Measurements from ENCODE around the gene CDC42BPB.

Gene CDC42BPB

DNA sequence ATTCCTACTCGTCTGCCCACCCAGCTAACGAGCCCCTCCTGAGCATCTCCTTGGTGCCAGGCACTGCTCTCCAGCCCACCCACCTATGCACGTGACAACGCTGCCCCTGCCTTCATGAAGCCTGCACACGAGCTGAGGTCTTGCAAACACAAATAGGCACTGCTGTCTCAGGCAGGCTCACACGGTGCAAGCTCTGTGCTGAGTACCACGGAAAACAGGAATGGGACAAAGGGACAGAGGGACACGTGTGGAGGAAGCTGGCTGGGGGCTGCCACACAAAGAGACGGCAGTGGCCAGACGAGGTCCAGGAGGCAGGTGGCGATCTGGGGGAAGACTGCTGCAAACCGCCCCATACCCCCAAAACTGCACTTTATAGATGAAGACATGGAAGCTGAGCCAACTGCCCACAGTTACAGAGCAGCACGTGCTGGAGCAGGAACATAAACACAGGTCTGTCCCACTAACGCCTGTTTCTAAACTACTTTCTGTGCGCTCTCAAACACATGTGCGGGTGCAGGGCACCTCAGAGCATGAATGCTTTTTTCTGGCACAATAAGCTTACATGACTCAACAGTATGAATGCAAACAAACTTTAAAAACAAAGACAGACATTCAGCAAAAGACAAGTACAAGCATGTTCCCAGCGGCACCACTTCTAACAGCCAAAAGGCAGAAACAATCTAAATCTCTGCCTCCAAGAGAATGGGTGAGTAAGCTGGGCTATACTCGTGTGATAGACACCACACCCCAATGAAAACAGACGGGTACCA lies 70.4 kb downstream of the CDC42BPB start:
- TF ChIP-seq, protein P1, sequence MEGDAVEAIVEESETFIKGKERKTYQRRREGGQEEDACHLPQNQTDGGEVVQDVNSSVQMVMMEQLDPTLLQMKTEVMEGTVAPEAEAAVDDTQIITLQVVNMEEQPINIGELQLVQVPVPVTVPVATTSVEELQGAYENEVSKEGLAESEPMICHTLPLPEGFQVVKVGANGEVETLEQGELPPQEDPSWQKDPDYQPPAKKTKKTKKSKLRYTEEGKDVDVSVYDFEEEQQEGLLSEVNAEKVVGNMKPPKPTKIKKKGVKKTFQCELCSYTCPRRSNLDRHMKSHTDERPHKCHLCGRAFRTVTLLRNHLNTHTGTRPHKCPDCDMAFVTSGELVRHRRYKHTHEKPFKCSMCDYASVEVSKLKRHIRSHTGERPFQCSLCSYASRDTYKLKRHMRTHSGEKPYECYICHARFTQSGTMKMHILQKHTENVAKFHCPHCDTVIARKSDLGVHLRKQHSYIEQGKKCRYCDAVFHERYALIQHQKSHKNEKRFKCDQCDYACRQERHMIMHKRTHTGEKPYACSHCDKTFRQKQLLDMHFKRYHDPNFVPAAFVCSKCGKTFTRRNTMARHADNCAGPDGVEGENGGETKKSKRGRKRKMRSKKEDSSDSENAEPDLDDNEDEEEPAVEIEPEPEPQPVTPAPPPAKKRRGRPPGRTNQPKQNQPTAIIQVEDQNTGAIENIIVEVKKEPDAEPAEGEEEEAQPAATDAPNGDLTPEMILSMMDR (IDR thresholded peaks at IDR 0.05), result no peak

DNA sequence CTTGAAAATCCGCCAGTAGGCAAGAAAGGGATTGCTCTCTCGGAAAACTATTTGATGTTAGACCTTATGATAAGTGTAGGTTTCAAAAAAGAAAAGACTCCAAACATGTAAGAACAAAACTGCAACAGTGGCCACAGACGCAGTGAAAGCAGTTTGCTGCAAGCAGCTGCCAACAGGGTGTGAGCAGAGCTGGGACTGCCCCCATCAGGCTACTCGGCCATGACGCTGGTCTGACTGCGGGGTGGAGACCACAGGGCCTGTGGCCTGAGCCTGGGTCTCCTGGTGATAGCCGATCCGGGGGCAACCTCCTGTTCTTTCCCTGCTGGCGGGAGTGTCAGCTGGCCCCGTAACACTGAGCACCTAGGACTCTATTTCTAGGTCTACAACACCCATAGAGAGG lies 71.7 kb downstream of the CDC42BPB start:
- TF ChIP-seq, protein P1 (IDR thresholded peaks at IDR 0.05), result no peak; the same call in 1 of the 2 replicates

DNA sequence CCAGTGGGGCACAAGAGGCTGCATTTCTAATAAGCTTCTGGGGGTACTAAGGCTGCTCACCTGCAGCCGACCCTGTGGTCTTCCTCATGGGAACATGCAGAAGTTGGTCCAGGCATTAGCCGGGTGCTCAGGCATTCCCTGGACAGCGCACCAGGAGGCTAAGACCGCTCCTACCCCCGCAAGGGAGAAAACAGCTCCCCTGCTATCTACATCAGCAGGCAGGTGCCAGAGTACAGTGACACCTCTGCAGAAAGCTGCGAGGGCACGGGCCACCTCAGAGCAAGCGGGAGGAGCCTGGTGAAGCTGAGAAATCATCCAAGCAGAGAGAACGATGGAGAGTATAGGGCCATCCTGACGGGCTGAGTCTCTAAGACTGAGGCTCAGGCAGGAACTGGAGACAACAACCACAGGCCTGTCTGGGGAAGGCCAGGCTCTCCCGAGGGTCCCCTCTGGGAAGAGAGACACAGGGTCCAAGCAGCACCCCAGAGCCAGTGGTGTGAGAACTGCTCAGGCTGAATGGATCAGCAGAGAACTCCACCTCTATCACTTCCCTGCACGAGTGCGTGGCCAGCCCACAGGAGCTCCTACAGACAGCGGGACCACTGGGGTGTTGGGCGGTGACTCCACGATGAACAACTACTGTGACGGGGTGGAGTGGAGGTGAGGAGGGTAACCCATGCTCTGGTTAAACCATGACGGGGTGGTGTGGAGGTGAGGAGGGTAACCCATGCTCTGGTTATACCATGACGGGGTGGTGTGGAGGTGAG lies 72.8 kb downstream of the CDC42BPB start:
- TF ChIP-seq, protein P1 (IDR thresholded peaks at IDR 0.05), result no peak

DNA sequence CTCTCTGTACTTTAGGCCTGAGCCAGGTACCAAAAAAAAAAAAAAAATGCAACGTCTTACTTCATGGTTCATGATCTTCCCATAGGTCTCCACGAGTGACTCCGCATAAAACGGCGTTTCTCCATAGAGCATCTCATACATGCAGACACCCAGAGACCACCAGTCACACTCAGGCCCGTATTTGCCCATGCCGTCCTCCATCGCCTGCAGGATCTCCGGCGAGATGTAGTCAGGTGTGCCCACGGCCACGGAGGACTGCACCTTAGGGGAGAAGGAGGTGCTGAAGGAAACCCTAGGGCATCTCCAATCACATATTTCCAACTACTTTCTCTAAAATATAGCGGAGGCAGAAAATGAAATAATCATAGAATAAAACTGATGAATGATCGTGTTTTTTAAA lies 73.9 kb downstream of the CDC42BPB start:
- TF ChIP-seq, protein P1 (IDR thresholded peaks at IDR 0.05), result no peak

DNA sequence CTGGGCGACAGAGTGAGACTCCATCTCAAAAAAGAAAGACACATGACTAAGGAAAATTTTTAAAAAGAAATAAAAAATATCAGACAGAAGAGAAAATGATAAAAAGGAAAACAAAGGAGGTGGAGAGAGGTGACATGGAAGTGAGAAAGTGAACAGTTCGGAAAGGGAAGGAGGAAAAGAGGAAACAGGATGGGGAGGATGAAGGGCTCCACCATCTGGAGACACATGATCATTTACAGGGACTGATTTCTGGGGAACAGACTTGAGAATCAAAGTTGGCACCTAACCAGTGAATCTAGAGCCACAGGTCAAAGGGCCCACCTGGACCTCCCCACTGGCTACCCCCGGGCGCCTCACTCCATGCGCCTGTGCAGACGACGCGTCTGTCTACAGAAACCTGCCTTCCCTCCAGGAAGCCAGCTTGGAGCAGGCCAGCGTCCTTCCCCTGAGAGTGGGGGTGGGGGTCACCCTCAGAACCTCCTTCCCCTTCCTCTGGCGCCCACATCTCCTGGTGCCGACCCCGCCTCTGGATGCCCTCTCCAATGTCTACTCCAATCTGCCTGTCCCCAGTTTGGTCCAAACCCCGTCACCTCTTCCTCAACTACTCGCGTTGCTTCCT lies 74.4 kb downstream of the CDC42BPB start:
- TF ChIP-seq, protein P1 (IDR thresholded peaks at IDR 0.05), result no peak; the same call in 1 of the 2 replicates

DNA sequence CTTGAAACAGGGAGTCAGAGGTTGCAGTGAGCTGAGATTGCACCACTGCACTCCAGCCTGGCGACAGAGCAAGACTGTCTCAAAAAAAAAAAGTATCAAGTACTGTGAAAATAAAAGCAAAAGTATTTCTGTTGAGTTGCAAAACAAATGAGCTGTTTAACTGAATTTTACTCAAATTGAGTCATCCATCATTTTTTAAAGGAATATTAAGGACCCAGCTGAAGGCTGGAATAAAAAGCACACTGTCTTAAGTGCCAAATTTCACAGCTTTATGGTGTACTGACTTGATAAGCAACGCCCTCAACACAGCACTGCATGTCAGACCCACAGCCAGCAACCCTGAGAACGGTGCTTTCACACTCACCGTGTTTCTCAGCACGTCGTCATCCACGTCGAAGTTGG lies 76.9 kb downstream of the CDC42BPB start:
- TF ChIP-seq, protein P1 (IDR thresholded peaks at IDR 0.05), result no peak

DNA sequence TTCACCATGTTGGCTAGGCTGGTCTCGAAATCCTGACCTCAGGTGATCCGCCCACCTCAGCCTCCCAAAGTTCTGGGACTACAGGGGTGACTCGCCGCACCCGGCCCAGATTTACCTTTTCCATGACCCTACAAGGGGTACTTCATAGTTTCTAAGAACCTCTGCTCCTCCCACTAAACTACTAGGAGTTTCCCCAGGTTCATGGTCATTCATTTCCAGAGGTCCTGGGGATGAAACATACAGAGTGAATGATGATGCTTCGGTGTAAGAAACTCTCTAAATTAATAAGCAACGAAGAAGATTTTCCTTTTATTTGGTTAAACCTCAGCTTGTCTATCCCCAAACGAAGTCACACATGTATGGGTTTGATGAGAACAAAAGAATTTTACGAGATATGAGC lies 77.9 kb downstream of the CDC42BPB start:
- TF ChIP-seq, protein P1 (IDR thresholded peaks at IDR 0.05), result no peak

All from LNCAP (cell line).